Suprapubic skin (tissue), 4 donors: ENCODE results near the gene BICRAL.

Source experiments
- EP300 ChIP-seq: sonication (generic); formaldehyde crosslinking; IDR thresholded peaks from one replicate; pipeline ENCODE4 v1.6.1; 2017; ENCODE audit warnings: antibody characterized with exemption
- POLR2A ChIP-seq, 2 donors: fragments of 450-650 bp; IDR thresholded peaks; one replicate each; pipeline ENCODE4 v1.6.1; 2017; ENCODE audit warnings: antibody characterized with exemption in 2 of 2, mild to moderate bottlenecking in 2 of 2, moderate library complexity in 2 of 2
- POLR2AphosphoS5 ChIP-seq, 3 donors: sonication (generic); formaldehyde crosslinking; IDR thresholded peaks; one replicate each; pipeline ENCODE4 v1.6.1; 2017; ENCODE audit warnings: antibody characterized with exemption in 3 of 3
- TF ChIP-seq, protein P1 (sequence below), 2 donors: fragments of 200-600 bp in 1 of 2; fragments of 450-650 bp in 1 of 2; sonication (generic) in 1 of 2; IDR thresholded peaks; one replicate each; pipeline ENCODE4 v1.5.1; 2016 to 2019; ENCODE audit warnings: antibody characterized with exemption in 2 of 2, mild to moderate bottlenecking in 1 of 2, moderate library complexity in 1 of 2

DNA sequence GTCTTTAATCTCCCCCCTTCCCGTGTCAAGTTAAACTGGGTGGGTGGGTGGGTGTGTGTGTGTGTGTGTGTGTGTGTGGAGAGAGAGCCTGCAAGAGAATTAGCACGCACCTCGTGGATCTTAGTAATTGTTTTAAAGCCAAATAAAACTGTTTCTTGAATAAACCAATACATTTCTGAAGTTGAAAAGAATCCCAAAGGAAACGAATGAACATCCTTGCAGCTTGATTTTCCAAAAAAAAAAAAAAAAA is 381 bp upstream of the BICRAL start:
- TF ChIP-seq POLR2A (IDR thresholded peaks at IDR 0.05) (no peak), EP300 (no peak), POLR2AphosphoS5 (IDR thresholded peaks at IDR 0.05) (no peak)
- TF ChIP-seq, protein P1, sequence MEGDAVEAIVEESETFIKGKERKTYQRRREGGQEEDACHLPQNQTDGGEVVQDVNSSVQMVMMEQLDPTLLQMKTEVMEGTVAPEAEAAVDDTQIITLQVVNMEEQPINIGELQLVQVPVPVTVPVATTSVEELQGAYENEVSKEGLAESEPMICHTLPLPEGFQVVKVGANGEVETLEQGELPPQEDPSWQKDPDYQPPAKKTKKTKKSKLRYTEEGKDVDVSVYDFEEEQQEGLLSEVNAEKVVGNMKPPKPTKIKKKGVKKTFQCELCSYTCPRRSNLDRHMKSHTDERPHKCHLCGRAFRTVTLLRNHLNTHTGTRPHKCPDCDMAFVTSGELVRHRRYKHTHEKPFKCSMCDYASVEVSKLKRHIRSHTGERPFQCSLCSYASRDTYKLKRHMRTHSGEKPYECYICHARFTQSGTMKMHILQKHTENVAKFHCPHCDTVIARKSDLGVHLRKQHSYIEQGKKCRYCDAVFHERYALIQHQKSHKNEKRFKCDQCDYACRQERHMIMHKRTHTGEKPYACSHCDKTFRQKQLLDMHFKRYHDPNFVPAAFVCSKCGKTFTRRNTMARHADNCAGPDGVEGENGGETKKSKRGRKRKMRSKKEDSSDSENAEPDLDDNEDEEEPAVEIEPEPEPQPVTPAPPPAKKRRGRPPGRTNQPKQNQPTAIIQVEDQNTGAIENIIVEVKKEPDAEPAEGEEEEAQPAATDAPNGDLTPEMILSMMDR (IDR thresholded peaks at IDR 0.05) = no peak
